Astrocyte (in vitro differentiated cells and primary cell): ENCODE data around the gene C10orf105. TPM values are rescaled to one million over a fixed set of nuclear protein-coding genes. Genes with fewer than 3 reads are reported as not detected.

ENCODE experiments used
- DNase-seq: peaks from one replicate; pipeline ENCODE4 v3.0.0-alpha.2; 2010; ENCODE audit warnings: low read depth
- FAIRE-seq: peaks from 2 replicates; lab custom pipeline; 2011; peaks lifted over from hg19 to GRCh38; lab: Jason Lieb, UNC
- H2AFZ ChIP-seq: 2 replicates; pipeline ENCODE4 v1.6.0; 2012; ENCODE audit warnings: low read depth, low read length, inconsistent platforms
- H3K27ac ChIP-seq: 2 replicates; pipeline ENCODE4 v1.5.1; 2011; ENCODE audit warnings: low read depth, low read length, inconsistent platforms
- H3K27me3 ChIP-seq: 2 replicates; pipeline ENCODE4 v1.6.0; 2011; ENCODE audit warnings: low read length, inconsistent platforms; ENCODE audit not compliant: insufficient read depth
- H3K36me3 ChIP-seq: 2 replicates; pipeline ENCODE4 v1.5.1; 2011; ENCODE audit warnings: low read length, inconsistent platforms; ENCODE audit not compliant: insufficient read depth
- H3K4me1 ChIP-seq: 2 replicates; pipeline ENCODE4 v1.5.1; 2011; ENCODE audit warnings: low read length, inconsistent platforms; ENCODE audit not compliant: insufficient read depth
- H3K4me2 ChIP-seq: 2 replicates; pipeline ENCODE4 v1.6.0; 2012; ENCODE audit warnings: low read length, inconsistent platforms
- H3K4me3 ChIP-seq: 2 replicates; pipeline ENCODE4 v1.5.1; 2011; ENCODE audit warnings: low read depth, mild to moderate bottlenecking, low read length, inconsistent platforms; ENCODE audit not compliant: insufficient read depth
- H3K79me2 ChIP-seq: 2 replicates; pipeline ENCODE4 v1.6.0; 2012; ENCODE audit warnings: mild to moderate bottlenecking, low read length, inconsistent platforms; ENCODE audit not compliant: insufficient read depth
- H3K9ac ChIP-seq: 2 replicates; pipeline ENCODE4 v1.6.0; 2012; ENCODE audit warnings: mild to moderate bottlenecking, low read length, inconsistent platforms
- H3K9me3 ChIP-seq: 2 replicates; pipeline ENCODE4 v1.5.1; 2012; ENCODE audit warnings: low read depth, mild to moderate bottlenecking, low read length, inconsistent platforms; ENCODE audit not compliant: insufficient read depth
- H4K20me1 ChIP-seq: 2 replicates; pipeline ENCODE4 v1.6.0; 2012; ENCODE audit warnings: low read length, inconsistent platforms; ENCODE audit not compliant: insufficient read depth
- H3K27ac Mint-ChIP-seq: one replicate; pipeline ENCODE4 v1.8.0; 2021; ENCODE audit warnings: mild to moderate bottlenecking, mixed read lengths; ENCODE audit not compliant: unreplicated experiment
- H3K27me3 Mint-ChIP-seq: one replicate; pipeline ENCODE4 v1.8.0; 2021; ENCODE audit warnings: low read depth, mixed read lengths; ENCODE audit not compliant: unreplicated experiment
- H3K36me3 Mint-ChIP-seq: one replicate; pipeline ENCODE4 v1.8.0; 2021; ENCODE audit warnings: low read depth, mixed read lengths; ENCODE audit not compliant: unreplicated experiment
- H3K4me1 Mint-ChIP-seq: one replicate; pipeline ENCODE4 v1.8.0; 2021; ENCODE audit warnings: low read depth, mixed read lengths; ENCODE audit not compliant: unreplicated experiment
- H3K4me3 Mint-ChIP-seq: one replicate; pipeline ENCODE4 v1.8.0; 2021; ENCODE audit warnings: mild to moderate bottlenecking, moderate library complexity, mixed read lengths; ENCODE audit not compliant: unreplicated experiment
- H3K9me3 Mint-ChIP-seq: one replicate; pipeline ENCODE4 v1.8.0; 2021; ENCODE audit warnings: mild to moderate bottlenecking, mixed read lengths; ENCODE audit not compliant: unreplicated experiment
- CTCF ChIP-seq: IDR thresholded peaks from 2 replicates; pipeline ENCODE4 v1.5.1; 2011; ENCODE audit warnings: low read depth, mild to moderate bottlenecking, inconsistent platforms, low read length, moderate library complexity; ENCODE audit not compliant: insufficient read depth
- EZH2 ChIP-seq: IDR thresholded peaks from 2 replicates; pipeline ENCODE4 v1.6.1; 2012; ENCODE audit warnings: mild to moderate bottlenecking, low read length, inconsistent platforms; ENCODE audit not compliant: insufficient read depth
- total RNA-seq: library from RNA; stranded (reverse); gene quantifications from 2 replicates; pipeline ENCODE4 v1.2.1, GENCODE V29; 2021

C10orf105 gene
- total RNA-seq, 1 donor from 2014 or later: not detected

GRCh38 chr10:71765176-71765904 lies 45.8 kb upstream of the C10orf105 start:
- H3K4me2 ChIP-seq: no peak overlapping the region
- DNase-seq: peak; percentile 47
- H3K4me1 ChIP-seq: peaks cover 33% of the 10 kb centered on the region
- no peak for FAIRE-seq
- no peak overlapping the region for H2AFZ ChIP-seq
- no peaks in the 10 kb centered on the region for H3K9me3 ChIP-seq
- no peak overlapping the region for H3K9ac ChIP-seq
- no peaks in the 10 kb centered on the region for H3K36me3 Mint-ChIP-seq
- no peak for TF ChIP-seq CTCF
- peaks cover 24% of the 10 kb centered on the region for H3K4me1 Mint-ChIP-seq
- H4K20me1 ChIP-seq: no peaks in the 10 kb centered on the region
- peaks cover 28% of the 10 kb centered on the region for H3K27me3 Mint-ChIP-seq
- H3K27ac ChIP-seq: no peak overlapping the region
- H3K4me3 ChIP-seq: no peak overlapping the region
- H3K9me3 Mint-ChIP-seq: no peaks in the 10 kb centered on the region
- H3K36me3 ChIP-seq: no peaks in the 10 kb centered on the region
- no peak overlapping the region for H3K4me3 Mint-ChIP-seq
- no peaks in the 10 kb centered on the region for H3K79me2 ChIP-seq
- peak overlapping the region; percentile 53 for H3K27ac Mint-ChIP-seq
- H3K27me3 ChIP-seq: no peaks in the 10 kb centered on the region

- no peak for DNase-seq
- H3K27me3 ChIP-seq: no peaks in the 10 kb centered on the region
- Mint-ChIP-seq H3K27ac (no peak overlapping the region), H3K4me3 (no peak overlapping the region), H3K4me1 (peaks cover 15% of the 10 kb centered on the region), H3K27me3 (peaks cover 28% of the 10 kb centered on the region), H3K9me3 (peaks cover 4% of the 10 kb centered on the region), H3K36me3 (no peaks in the 10 kb centered on the region)
- H3K27ac ChIP-seq: no peak overlapping the region
- no peak overlapping the region for H3K4me3 ChIP-seq
- no peak overlapping the region for H3K9ac ChIP-seq
- no peaks in the 10 kb centered on the region for H3K79me2 ChIP-seq
- H3K4me2 ChIP-seq: no peak overlapping the region
- H2AFZ ChIP-seq: no peak overlapping the region
- H3K4me1 ChIP-seq: peaks cover 33% of the 10 kb centered on the region
- no peak for TF ChIP-seq CTCF
- TF ChIP-seq EZH2: no peak
- H3K9me3 ChIP-seq: no peaks in the 10 kb centered on the region
- no peaks in the 10 kb centered on the region for H3K36me3 ChIP-seq
- no peak for FAIRE-seq
- H4K20me1 ChIP-seq: no peaks in the 10 kb centered on the region
Observed at GRCh38 chr10:71763352-71764127, 44.0 kb upstream of the C10orf105 start.

GRCh38 chr10:71762324-71762723 lies 42.7 kb upstream of the C10orf105 start:
- H3K27me3 ChIP-seq: no peaks in the 10 kb centered on the region
- H3K4me2 ChIP-seq: no peak overlapping the region
- H3K27ac Mint-ChIP-seq: no peak overlapping the region
- H3K27ac ChIP-seq: no peak overlapping the region
- no peaks in the 10 kb centered on the region for H3K36me3 Mint-ChIP-seq
- peaks cover 4% of the 10 kb centered on the region for H3K9me3 Mint-ChIP-seq
- DNase-seq (no peak), FAIRE-seq (no peak)
- no peak overlapping the region for H3K4me3 ChIP-seq
- H3K27me3 Mint-ChIP-seq: peaks cover 28% of the 10 kb centered on the region
- H4K20me1 ChIP-seq: no peaks in the 10 kb centered on the region
- H3K9ac ChIP-seq: no peak overlapping the region
- H3K36me3 ChIP-seq: no peaks in the 10 kb centered on the region
- H3K4me3 Mint-ChIP-seq: no peak overlapping the region
- H2AFZ ChIP-seq: no peak overlapping the region
- peaks cover 27% of the 10 kb centered on the region for H3K4me1 ChIP-seq
- H3K4me1 Mint-ChIP-seq: peaks cover 12% of the 10 kb centered on the region
- no peaks in the 10 kb centered on the region for H3K79me2 ChIP-seq
- no peak for TF ChIP-seq CTCF
- TF ChIP-seq EZH2: no peak
- H3K9me3 ChIP-seq: no peaks in the 10 kb centered on the region
